ENCODE data around the gene VPS45.

- no peak for TF ChIP-seq EZH2phosphoT487 (IDR thresholded peaks at IDR 0.05; ENCODE audit: insufficient read depth, low read depth)
- TF ChIP-seq EZH2 (IDR thresholded peaks at IDR 0.05; ENCODE audit: insufficient read depth, poor library complexity, severe bottlenecking): no peak
These were observed 17.8 kb downstream of the VPS45 start for GRCh38 chr1:150085406-150085805.
